Cerebellar nuclear complex (tissue), 1 donor: Measurements from ENCODE around the gene HNRNPM.
"Not testable (repeated sequence)": the region's sequence is repeated elsewhere in the genome, so short reads cannot be mapped to it uniquely, and the experiment has no call there.

Source experiments
- DNase-seq, 2 experiments: peaks; one replicate each; lab custom pipeline; 2025; lab: John Stamatoyannopoulos, UW

Gene HNRNPM

GRCh38 chr19:8444677-8445487, at the start of gene HNRNPM:
TSS of gene HNRNPM (plus strand) at chr19:8444975. CDS start at chr19:8444999, 24 bp downstream.
- DNase-seq: peak; percentile 68 to 92

GRCh38 chr19:8395621-8396082, 49.1 kb upstream of the HNRNPM start:
- no peak for DNase-seq

GRCh38 chr19:8396185-8396562, 48.6 kb upstream of the HNRNPM start:
- no peak for DNase-seq

- DNase-seq: no peak
Observed at GRCh38 chr19:8396563-8397203, 48.1 kb upstream of the HNRNPM start.

GRCh38 chr19:8397271-8397670, 47.5 kb upstream of the HNRNPM start:
- DNase-seq: no peak

GRCh38 chr19:8397746-8398310, 46.9 kb upstream of the HNRNPM start:
- no peak for DNase-seq

GRCh38 chr19:8398311-8398771, 46.4 kb upstream of the HNRNPM start:
- DNase-seq: no peak

GRCh38 chr19:8399681-8400188, 45.0 kb upstream of the HNRNPM start:
- DNase-seq: no peak

- no peak for DNase-seq
Observed at GRCh38 chr19:8401981-8402411, 42.8 kb upstream of the HNRNPM start.

- no peak for DNase-seq
Observed at GRCh38 chr19:8403098-8403819, 41.5 kb upstream of the HNRNPM start.

- DNase-seq: no peak
Observed at GRCh38 chr19:8403820-8404109, 41.0 kb upstream of the HNRNPM start.

GRCh38 chr19:8404391-8405151, 40.2 kb upstream of the HNRNPM start:
- DNase-seq: no peak

- not testable (repeated sequence) for DNase-seq
Observed at GRCh38 chr19:8410718-8411117, 34.1 kb upstream of the HNRNPM start.

GRCh38 chr19:8412783-8413628, 31.8 kb upstream of the HNRNPM start, which contains the start of gene MARCHF2:
TSS of gene MARCHF2 (plus strand) at chr19:8413305. CDS start at chr19:8421841, 8,536 bp downstream.
- peak; percentile 65 to 70 for DNase-seq

- DNase-seq: no peak
Observed at GRCh38 chr19:8413629-8413995, 31.2 kb upstream of the HNRNPM start.

- no peak for DNase-seq
Observed at GRCh38 chr19:8416796-8417195, 28.0 kb upstream of the HNRNPM start.

- no peak for DNase-seq
Observed at GRCh38 chr19:8421484-8422461, 23.0 kb upstream of the HNRNPM start.

GRCh38 chr19:8423817-8424223, 21.0 kb upstream of the HNRNPM start:
- no peak for DNase-seq

GRCh38 chr19:8425331-8425730, 19.4 kb upstream of the HNRNPM start:
- DNase-seq: not testable (repeated sequence)
